ENCODE measurements around the gene URB2.
"Not testable (repeated sequence)": the region's sequence is repeated elsewhere in the genome, so short reads cannot be mapped to it uniquely, and the experiment has no call there.

Gene URB2

GRCh38 chr1:229625915-229626831 is at the start of gene URB2, which contains the start of gene TAF5L:
Gene URB2 (plus strand): TSS chr1:229626247. CDS start chr1:229627634, 1,387 bp downstream.
Gene TAF5L (minus strand): TSS chr1:229626122. CDS start chr1:229614482, 11,640 bp downstream.
- peak; percentile 76 to 81 for DNase-seq

DNA sequence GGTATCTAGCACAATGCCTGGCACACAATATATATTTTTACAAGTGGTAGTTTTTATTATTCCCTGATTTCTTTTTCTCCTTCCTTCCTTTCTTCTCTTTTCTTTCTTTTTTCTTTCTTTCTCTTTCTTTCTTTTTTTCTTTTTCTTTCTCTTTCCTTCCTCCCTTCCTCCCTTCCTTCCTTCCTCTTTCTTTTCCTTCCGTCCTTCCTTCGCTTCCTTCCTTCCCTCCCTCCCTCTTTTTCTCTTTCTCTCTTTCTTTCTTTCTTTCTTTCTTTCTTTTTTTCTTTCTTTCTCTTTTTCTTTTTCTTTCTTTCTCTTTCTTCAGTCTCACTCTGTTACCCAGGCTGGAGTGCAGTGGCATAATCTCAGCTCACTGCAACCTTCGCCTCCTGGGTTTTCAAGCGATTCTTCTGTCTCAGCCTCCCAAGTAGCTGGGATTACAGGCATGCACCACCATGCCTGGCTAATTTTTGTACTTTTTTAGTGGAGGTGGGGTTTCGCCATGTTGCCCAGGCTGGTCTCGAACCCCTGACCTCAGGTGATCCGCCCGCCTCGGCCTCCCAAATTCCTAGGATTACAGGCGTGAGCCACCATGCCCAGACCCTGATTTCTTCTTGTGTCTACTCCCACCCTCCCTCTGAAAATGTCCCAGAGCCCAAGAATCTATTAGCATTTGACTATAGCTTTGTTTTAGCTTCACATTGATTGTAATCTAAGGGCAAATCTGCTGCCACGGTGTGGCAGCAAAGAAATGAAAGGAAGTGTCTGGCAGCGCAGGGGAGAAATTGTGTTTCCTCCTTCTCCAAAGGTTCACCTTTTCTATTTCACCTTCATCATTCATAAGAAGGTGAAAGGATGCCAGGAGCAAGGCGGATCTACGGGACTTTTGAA is 47.6 kb upstream of the URB2 start:
- DNase-seq, result no peak

GRCh38 chr1:229579059-229579673 is 46.9 kb upstream of the URB2 start:
- DNase-seq, result no peak

DNA sequence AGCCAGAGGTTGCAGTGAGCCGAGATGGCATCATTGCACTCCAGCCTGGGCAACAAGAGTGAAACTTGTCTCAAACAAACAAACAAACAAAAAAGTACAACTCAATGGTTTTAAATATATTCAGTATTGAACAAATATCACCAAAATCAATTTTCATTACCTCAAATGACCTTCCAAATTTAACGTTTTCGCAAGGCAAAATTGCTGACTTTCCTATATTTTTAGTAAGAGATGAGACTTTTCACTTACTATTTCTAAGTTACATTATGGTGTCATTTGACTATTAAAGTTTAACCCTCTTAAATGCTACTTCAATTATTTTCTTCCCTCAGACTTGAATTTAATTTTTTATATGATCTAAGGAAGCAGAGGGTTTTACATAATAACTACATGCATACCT is 44.6 kb upstream of the URB2 start:
- DNase-seq, result no peak

GRCh38 chr1:229582011-229582694 is 43.9 kb upstream of the URB2 start:
- DNase-seq, result no peak

GRCh38 chr1:229582715-229583114 is 43.3 kb upstream of the URB2 start:
- no peak for DNase-seq

GRCh38 chr1:229585338-229585737 is 40.7 kb upstream of the URB2 start:
- DNase-seq, result no peak

GRCh38 chr1:229590119-229590518 is 35.9 kb upstream of the URB2 start:
- DNase-seq, result no peak

DNA sequence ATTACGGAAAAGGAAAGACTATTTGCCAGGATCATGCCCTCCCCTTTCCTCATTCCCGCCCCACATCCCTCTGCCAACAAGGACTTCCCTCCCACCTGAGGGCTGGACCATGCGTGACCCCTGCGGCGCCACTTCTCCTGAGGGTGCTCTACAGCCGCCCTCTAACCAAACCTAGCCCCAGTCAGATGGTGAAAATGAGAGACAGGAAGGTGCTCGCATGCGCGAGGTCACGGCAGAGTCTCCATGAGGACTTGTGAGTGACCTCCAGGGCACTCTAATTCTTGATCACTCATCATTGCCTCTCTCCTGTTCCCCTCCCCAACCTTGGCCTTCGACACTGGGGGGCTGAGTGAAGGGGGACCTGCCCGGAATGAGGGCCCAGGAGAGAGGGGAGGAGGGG is 32.2 kb upstream of the URB2 start:
- DNase-seq, result no peak

GRCh38 chr1:229594227-229595008 is 31.6 kb upstream of the URB2 start:
- DNase-seq, result no peak

DNA sequence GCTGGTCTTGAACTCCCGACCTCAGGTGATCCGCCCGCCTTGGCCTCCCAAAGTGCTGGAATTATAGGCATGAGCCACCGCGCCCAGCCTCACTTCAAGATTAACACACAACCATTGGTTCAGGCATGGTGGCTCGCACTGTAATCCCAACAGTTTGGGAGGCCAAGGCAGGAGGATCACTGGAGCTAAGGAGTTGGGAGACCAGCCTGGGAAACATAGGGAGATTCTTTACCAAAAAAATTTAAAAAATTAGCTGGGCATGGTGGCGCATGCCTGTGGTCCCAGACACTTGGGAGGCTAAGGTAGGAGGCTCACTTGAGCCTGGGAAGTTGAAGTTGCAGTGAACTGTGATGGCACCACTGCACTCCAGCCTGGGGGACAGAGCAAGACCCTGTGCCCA is 30.2 kb upstream of the URB2 start:
- not testable (repeated sequence) for DNase-seq

DNA sequence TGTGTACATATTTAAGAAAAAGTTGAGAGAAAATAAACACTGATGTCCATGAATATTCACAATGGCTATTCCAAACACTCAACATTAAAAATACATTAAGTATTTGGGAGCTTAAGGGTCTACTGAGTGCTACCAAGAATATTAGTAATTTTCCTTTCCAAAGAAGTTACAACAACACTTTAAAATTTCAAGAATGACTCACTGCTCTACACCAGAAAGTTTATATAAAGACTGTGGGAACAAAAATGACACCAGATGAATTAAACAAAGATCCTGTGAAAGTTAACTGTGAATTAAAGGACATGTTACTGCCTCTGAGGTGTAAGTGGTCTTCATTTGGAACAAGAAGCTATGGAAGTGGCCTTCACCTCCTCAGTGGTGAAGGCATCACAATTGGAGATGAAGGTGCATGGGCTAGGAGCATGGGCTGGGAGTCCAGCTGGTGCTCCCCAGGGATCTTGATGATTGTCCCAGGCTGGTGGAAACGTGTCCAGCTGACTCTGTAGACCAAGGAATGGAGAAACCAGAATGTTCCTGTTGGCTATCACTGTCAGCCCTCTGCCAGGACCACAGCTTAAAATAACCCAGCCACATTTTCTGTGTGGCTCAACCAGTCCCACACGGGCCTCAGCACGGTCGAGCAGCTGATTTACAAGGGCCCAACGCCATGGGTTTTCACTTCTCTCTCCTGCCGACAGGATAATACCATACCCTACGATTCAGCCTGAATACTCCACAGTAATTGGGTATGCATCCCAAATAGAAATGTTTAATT is 28.9 kb upstream of the URB2 start:
- no peak for DNase-seq

DNA sequence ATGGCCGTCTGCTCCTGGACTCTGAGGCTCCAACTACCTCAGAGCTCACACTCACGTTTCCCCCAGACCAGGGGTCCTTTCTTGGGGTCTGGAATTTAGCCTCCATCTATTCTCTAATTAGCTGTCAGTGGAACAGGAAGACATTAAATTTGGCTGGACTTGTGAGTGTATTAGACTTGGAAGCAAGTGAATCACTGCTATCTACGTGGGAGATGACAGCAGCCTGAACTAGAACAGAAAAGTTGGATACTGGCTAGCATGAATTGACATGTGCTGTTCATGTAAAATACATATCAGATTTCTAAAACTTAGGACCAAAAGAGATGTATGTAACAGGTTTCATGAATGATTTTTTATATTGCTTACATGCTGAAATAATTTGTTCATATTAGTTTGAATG is 28.2 kb upstream of the URB2 start:
- DNase-seq, result no peak

DNA sequence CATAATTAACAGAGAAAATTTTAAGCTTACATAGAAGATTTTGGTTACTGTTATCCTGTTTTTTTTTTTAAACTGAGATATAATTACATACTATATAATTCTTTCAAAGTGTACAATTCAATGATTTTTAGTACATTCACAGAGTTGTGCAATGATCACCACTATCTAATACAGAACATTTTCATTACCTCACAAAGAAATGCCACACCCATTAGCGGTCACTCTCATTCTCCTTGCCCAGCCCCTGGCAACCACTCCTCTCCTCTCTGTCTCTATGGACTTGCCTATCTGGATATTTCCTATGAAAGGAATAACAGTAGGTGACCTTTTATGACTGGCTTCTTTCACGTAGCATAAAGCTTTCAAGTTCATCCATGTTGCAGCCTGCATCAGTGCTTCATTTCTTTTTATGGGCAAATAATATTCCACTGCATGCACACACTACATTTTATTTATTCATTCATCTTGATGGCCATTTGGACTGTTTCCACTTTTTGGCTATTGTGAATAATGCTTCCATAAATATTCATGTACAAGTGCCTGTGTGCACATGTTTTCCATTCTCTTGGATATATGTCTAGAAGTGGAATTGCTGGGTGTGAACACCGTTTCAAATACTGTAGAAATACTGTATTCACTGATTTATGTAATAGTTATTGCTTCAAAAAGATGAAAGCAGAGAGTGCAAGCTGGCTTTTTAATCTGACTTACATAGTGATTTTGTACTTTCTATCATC is 26.7 kb upstream of the URB2 start:
- DNase-seq, result no peak

GRCh38 chr1:229600229-229600628 is 25.8 kb upstream of the URB2 start:
- DNase-seq, result no peak

DNA sequence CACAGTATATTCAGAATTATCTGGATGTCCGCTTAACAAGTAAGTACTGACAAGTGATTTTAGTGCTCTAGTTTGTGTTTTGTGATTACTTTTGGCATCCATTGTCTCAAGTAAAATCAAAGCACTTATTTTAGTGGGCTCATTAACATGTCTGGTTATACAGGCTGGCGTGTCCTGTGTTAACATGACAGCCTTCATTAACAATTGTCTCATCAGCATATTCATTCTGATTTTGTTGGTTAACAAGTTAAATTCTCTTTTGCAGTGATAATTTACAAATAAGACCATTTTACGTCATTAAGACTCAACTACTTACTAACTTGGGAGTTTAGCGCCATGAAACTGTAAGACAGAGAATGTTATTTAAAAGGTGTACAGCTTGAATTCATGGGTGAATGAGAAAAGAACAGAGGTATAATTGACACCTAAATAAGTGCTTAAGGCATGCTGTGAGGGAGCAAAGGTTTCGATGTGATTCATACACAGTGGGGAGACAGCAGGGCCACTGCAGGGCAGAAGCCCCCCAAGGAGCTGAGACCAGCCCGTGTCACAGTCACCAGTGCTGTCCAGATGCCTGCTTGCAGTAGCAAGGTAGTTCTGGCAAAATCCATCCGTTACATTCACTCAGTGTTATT is 22.6 kb upstream of the URB2 start:
- DNase-seq, result no peak

- DNase-seq, result no peak
Measured at GRCh38 chr1:229607370-229607769, 18.7 kb upstream of the URB2 start.

DNA sequence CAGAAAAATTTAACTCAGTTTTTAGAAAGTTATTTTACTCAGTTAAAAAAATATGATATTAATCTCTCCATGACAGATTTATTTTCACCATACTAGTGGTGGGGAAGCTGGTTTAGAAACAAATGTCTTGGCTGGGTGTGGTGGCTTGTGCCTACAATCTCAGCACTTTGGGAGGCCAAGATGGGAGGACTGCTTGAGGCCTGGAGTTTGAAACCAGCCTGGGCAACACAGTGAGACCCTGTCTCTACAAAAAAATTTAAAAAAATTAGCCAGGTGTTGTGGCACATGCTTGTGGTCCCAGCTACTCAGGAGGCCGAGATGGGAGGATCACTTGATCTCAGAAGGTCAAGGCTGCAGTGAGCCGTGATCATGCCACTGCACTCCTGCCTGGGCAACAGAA is 17.5 kb upstream of the URB2 start:
- no peak for DNase-seq

DNA sequence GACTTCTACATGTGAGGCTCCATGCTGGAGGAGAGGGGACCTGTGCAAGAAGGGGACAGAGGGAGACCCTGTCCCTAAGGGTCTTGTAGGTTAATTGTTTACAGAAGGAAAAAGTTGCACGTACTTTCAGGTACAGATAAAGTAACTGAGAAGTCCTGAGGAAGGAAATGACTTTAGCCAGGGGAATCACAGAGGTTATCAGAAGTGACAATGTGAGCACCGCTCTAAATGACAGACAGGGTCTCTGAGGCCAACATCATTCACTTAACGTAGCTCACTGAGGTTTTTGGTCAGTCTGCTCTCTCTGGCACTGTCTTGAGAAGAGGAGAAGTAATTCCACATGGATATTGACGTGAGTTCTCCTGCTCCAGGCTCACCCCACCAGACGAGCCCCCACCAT is 12.1 kb upstream of the URB2 start:
- DNase-seq, result no peak

DNA sequence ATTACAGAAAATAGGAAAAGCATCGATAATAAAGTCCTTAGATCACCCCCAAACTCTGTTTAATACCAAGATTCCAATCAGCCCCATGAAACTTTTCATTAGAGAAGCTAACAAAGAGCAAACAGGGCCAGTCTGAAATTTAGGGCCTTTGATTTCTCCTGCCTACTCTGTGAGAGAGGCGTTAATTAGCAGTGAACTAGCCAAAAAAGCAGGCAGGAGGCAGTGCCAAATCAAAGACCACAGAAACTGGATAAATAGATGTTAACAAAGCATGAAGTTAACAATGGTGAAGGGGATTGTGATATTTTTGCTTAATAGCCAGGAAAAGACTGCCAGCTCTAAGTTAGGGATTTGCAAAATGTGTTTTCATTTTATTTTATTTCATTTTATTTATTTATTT is 11.3 kb upstream of the URB2 start:
- no peak for DNase-seq
